Thyroid gland (tissue), 4 donors: ENCODE measurements around the gene GPC5.

ENCODE experiments used
- CTCF ChIP-seq, 6 experiments: fragments of 200-600 bp in 3 of 6; fragments of 450-650 bp in 3 of 6; sonication (generic) in 3 of 6; IDR thresholded peaks; one replicate each; pipeline ENCODE4 v1.5.1; 2016 to 2019; ENCODE audit warnings: antibody characterized with exemption in 6 of 6, mild to moderate bottlenecking in 2 of 6, inconsistent platforms in 1 of 6, moderate library complexity in 1 of 6
- POLR2A ChIP-seq, 2 donors: fragments of 450-650 bp; IDR thresholded peaks; one replicate each; pipeline ENCODE4 v1.6.1; 2017; ENCODE audit warnings: antibody characterized with exemption in 2 of 2, mild to moderate bottlenecking in 2 of 2, moderate library complexity in 1 of 2

GRCh38 chr13:92403606-92404005 lies 1005.2 kb downstream of the GPC5 start:
- TF ChIP-seq POLR2A (IDR thresholded peaks at IDR 0.05) (no peak), CTCF (IDR thresholded peaks at IDR 0.05) (no peak)
